ENCODE data around the gene EFS.

- TF ChIP-seq ARNTL (CRISPR knock-in tag; IDR thresholded peaks at IDR 0.05; ENCODE audit: borderline replicate concordance, low read depth): no peak
- TF ChIP-seq PPARA (CRISPR knock-in tag; IDR thresholded peaks at IDR 0.05; ENCODE audit: borderline replicate concordance): no peak
- TF ChIP-seq ZFP30 (CRISPR knock-in tag; IDR thresholded peaks at IDR 0.05): no peak
Observed at GRCh38 chr14:23379366-23380196, 14.6 kb upstream of the EFS start.
